HepG2 (cell line): ENCODE data around the gene SPATS2. TPM values are rescaled to one million over a fixed set of nuclear protein-coding genes. Genes with fewer than 3 reads are reported as not detected.
A peak's percentile ranks its signal among the peaks of the same experiment; 100 is the strongest.

ENCODE experiments used
- NR2C2 ChIP-seq: sonication (generic); formaldehyde crosslinking; IDR thresholded peaks from 2 replicates; pipeline ENCODE4 v1.4.0; 2020; ENCODE audit warnings: missing genetic modification reagents, mild to moderate bottlenecking, moderate library complexity, borderline replicate concordance
- PAF1 ChIP-seq: IDR thresholded peaks from 2 replicates; pipeline ENCODE4 v1.6.1; 2016; ENCODE audit warnings: missing genetic modification reagents, missing compliant biosample characterization
- ZBTB20 ChIP-seq: sonication (generic); formaldehyde crosslinking; IDR thresholded peaks from 2 replicates; pipeline ENCODE4 v1.8.1; 2023; ENCODE audit warnings: missing genetic modification reagents, low read depth, mild to moderate bottlenecking, borderline replicate concordance
- polyA plus RNA-seq, 8 experiments: library from polyadenylated mRNA; depleted of rRNA in 3 of 8; stranded (reverse) in 7 of 8; unstranded in 1 of 8; fragments of >200 nt; fragmentation: Illumina TruSeq in 4 of 8; extraction: Trizol in 4 of 8; gene quantifications; 2 replicates each; pipeline versions ENCODE4 v1.2.1 to v1.2.3, GENCODE V29; 2011 to 2016; ENCODE audit warnings: low read depth in 4 of 8, missing spikeins in 1 of 8, mixed read lengths in 1 of 8; ENCODE audit not compliant: insufficient read depth in 1 of 8
- total RNA-seq, 5 experiments: library from RNA; depleted of rRNA; stranded (reverse); fragments of >200 nt; fragmentation: Illumina TruSeq; extraction: Trizol; gene quantifications; 2 replicates each; pipeline ENCODE4 v1.2.3, GENCODE V29; 2016; ENCODE audit warnings: low read depth in 1 of 5
- TF ChIP-seq, protein P1 (sequence below): sonication (generic); formaldehyde crosslinking; IDR thresholded peaks from 2 replicates; pipeline ENCODE4 v1.4.0; 2020; ENCODE audit warnings: missing genetic modification reagents
- TF ChIP-seq, protein P2 (sequence below): sonication (generic); formaldehyde crosslinking; IDR thresholded peaks from 2 replicates; pipeline ENCODE4 v1.9.0; 2021; ENCODE audit warnings: missing genetic modification reagents, mild to moderate bottlenecking, borderline replicate concordance
- TF ChIP-seq, protein P3 (sequence below): sonication (generic); formaldehyde crosslinking; conservative IDR thresholded peaks from 2 replicates; pipeline ENCODE4 v1.4.0; 2020; ENCODE audit warnings: missing genetic modification reagents
- TF ChIP-seq, protein P4 (sequence below): sonication (generic); formaldehyde crosslinking; IDR thresholded peaks from 2 replicates; pipeline ENCODE4 v1.4.0; 2020; ENCODE audit warnings: missing genetic modification reagents, mild to moderate bottlenecking, borderline replicate concordance
- TF ChIP-seq, protein P5 (sequence below), 2 experiments: fragments of 450-650 bp in 1 of 2; sonication (generic) in 1 of 2; formaldehyde crosslinking in 1 of 2; IDR thresholded peaks; 2 replicates each; pipeline versions ENCODE4 v1.6.1 to v1.8.0; 2016 to 2022; ENCODE audit warnings: antibody characterized with exemption in 1 of 2, mild to moderate bottlenecking in 1 of 2, missing genetic modification reagents in 1 of 2

SPATS2 gene
- total and polyA plus RNA-seq, 2 of the 13 experiments (the other 11 are each of a cell fraction or from before 2014, with no cell fraction given): 19.3 to 28.1 TPM

DNA sequence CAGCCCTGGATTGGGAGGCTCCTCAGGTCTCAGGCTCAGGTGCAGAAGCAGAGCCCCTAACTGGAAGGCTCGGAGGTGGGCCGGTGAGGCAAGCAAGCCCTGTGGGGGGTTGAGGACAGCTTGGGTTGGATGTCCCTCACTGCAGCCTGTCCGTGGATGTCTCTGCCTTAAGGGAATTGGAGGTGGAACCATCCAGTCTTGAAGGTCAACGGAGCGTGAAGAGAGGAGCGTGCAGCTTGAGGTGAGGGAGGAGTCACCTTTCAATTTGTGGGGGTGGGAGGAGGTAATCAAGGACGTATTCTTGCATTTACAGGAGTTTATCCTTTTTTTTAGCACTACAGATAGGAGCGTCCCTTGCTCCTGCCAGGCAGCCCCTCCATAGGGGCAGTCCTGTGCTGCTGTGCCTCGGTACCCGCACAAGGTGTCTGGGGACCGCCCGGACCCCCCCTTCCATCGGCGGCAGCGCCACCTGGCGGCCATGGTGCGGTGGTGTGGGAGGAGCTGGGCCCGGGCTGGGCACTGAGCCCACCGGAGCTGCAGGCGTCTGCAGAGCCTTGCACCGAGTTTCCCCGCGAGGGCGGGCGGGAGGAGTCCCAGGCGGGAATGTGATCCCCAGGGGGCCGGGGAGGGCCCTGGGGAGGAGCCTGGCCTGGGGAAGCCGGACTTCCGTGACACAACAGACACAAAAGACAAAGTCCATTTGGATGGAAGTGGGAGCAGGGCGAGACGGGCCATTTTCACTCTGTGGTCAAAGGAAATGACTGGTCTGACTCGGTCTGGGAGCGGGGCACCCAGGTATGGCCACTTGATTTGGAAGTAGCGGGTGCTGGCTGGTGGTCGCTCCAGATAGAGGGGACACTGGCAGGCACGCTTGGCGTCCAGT lies 19.7 kb upstream of the SPATS2 start (continued):
- TF ChIP-seq, protein P1, sequence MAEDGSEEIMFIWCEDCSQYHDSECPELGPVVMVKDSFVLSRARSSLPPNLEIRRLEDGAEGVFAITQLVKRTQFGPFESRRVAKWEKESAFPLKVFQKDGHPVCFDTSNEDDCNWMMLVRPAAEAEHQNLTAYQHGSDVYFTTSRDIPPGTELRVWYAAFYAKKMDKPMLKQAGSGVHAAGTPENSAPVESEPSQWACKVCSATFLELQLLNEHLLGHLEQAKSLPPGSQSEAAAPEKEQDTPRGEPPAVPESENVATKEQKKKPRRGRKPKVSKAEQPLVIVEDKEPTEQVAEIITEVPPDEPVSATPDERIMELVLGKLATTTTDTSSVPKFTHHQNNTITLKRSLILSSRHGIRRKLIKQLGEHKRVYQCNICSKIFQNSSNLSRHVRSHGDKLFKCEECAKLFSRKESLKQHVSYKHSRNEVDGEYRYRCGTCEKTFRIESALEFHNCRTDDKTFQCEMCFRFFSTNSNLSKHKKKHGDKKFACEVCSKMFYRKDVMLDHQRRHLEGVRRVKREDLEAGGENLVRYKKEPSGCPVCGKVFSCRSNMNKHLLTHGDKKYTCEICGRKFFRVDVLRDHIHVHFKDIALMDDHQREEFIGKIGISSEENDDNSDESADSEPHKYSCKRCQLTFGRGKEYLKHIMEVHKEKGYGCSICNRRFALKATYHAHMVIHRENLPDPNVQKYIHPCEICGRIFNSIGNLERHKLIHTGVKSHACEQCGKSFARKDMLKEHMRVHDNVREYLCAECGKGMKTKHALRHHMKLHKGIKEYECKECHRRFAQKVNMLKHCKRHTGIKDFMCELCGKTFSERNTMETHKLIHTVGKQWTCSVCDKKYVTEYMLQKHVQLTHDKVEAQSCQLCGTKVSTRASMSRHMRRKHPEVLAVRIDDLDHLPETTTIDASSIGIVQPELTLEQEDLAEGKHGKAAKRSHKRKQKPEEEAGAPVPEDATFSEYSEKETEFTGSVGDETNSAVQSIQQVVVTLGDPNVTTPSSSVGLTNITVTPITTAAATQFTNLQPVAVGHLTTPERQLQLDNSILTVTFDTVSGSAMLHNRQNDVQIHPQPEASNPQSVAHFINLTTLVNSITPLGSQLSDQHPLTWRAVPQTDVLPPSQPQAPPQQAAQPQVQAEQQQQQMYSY (CRISPR knock-in tag): peak; percentile 81
- TF ChIP-seq, protein P2, sequence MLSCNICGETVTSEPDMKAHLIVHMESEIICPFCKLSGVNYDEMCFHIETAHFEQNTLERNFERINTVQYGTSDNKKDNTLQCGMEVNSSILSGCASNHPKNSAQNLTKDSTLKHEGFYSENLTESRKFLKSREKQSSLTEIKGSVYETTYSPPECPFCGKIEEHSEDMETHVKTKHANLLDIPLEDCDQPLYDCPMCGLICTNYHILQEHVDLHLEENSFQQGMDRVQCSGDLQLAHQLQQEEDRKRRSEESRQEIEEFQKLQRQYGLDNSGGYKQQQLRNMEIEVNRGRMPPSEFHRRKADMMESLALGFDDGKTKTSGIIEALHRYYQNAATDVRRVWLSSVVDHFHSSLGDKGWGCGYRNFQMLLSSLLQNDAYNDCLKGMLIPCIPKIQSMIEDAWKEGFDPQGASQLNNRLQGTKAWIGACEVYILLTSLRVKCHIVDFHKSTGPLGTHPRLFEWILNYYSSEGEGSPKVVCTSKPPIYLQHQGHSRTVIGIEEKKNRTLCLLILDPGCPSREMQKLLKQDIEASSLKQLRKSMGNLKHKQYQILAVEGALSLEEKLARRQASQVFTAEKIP (CRISPR knock-in tag): no peak
- TF ChIP-seq, protein P3, sequence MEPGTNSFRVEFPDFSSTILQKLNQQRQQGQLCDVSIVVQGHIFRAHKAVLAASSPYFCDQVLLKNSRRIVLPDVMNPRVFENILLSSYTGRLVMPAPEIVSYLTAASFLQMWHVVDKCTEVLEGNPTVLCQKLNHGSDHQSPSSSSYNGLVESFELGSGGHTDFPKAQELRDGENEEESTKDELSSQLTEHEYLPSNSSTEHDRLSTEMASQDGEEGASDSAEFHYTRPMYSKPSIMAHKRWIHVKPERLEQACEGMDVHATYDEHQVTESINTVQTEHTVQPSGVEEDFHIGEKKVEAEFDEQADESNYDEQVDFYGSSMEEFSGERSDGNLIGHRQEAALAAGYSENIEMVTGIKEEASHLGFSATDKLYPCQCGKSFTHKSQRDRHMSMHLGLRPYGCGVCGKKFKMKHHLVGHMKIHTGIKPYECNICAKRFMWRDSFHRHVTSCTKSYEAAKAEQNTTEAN: no peak; the same call in 1 of the 2 replicates
- TF ChIP-seq ZBTB20 (CRISPR knock-in tag) (peak; percentile 65; the same call in 1 of the 2 replicates), PAF1 (CRISPR knock-in tag) (no peak), NR2C2 (CRISPR knock-in tag) (peak; percentile 35; the same call in 1 of the 2 replicates)
- TF ChIP-seq, protein P4, sequence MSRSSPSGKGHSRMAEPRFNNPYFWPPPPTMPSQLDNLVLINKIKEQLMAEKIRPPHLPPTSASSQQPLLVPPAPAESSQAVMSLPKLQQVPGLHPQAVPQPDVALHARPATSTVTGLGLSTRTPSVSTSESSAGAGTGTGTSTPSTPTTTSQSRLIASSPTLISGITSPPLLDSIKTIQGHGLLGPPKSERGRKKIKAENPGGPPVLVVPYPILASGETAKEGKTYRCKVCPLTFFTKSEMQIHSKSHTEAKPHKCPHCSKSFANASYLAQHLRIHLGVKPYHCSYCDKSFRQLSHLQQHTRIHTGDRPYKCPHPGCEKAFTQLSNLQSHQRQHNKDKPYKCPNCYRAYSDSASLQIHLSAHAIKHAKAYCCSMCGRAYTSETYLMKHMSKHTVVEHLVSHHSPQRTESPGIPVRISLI: no peak; the same call in 1 of the 2 replicates
- TF ChIP-seq, protein P5, sequence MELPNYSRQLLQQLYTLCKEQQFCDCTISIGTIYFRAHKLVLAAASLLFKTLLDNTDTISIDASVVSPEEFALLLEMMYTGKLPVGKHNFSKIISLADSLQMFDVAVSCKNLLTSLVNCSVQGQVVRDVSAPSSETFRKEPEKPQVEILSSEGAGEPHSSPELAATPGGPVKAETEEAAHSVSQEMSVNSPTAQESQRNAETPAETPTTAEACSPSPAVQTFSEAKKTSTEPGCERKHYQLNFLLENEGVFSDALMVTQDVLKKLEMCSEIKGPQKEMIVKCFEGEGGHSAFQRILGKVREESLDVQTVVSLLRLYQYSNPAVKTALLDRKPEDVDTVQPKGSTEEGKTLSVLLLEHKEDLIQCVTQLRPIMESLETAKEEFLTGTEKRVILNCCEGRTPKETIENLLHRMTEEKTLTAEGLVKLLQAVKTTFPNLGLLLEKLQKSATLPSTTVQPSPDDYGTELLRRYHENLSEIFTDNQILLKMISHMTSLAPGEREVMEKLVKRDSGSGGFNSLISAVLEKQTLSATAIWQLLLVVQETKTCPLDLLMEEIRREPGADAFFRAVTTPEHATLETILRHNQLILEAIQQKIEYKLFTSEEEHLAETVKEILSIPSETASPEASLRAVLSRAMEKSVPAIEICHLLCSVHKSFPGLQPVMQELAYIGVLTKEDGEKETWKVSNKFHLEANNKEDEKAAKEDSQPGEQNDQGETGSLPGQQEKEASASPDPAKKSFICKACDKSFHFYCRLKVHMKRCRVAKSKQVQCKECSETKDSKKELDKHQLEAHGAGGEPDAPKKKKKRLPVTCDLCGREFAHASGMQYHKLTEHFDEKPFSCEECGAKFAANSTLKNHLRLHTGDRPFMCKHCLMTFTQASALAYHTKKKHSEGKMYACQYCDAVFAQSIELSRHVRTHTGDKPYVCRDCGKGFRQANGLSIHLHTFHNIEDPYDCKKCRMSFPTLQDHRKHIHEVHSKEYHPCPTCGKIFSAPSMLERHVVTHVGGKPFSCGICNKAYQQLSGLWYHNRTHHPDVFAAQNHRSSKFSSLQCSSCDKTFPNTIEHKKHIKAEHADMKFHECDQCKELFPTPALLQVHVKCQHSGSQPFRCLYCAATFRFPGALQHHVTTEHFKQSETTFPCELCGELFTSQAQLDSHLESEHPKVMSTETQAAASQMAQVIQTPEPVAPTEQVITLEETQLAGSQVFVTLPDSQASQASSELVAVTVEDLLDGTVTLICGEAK (IDR thresholded peaks at IDR 0.05): no peak
- TF ChIP-seq, protein P5 (CRISPR knock-in tag; IDR thresholded peaks at IDR 0.05): no peak; the same call in 1 of the 2 replicates
